Mammary epithelial cell (primary cell): ENCODE data around the gene PTER.

Experiments used
- EZH2 ChIP-seq: IDR thresholded peaks from 2 replicates; pipeline ENCODE4 v1.6.1; 2012; ENCODE audit warnings: low read length, inconsistent platforms, borderline replicate concordance
- TF ChIP-seq, protein P1 (sequence below), 2 donors: IDR thresholded peaks in 1 of 2; conservative IDR thresholded peaks in 1 of 2; 2 replicates each; pipeline ENCODE4 v1.5.1; 2011 to 2012; ENCODE audit warnings: inconsistent platforms in 2 of 2, low read length in 2 of 2, mild to moderate bottlenecking in 2 of 2, control low read depth in 1 of 2, low read depth in 1 of 2; ENCODE audit not compliant: insufficient read depth in 1 of 2; ENCODE audit errors: extremely low read depth in 1 of 2

- TF ChIP-seq, protein P1, sequence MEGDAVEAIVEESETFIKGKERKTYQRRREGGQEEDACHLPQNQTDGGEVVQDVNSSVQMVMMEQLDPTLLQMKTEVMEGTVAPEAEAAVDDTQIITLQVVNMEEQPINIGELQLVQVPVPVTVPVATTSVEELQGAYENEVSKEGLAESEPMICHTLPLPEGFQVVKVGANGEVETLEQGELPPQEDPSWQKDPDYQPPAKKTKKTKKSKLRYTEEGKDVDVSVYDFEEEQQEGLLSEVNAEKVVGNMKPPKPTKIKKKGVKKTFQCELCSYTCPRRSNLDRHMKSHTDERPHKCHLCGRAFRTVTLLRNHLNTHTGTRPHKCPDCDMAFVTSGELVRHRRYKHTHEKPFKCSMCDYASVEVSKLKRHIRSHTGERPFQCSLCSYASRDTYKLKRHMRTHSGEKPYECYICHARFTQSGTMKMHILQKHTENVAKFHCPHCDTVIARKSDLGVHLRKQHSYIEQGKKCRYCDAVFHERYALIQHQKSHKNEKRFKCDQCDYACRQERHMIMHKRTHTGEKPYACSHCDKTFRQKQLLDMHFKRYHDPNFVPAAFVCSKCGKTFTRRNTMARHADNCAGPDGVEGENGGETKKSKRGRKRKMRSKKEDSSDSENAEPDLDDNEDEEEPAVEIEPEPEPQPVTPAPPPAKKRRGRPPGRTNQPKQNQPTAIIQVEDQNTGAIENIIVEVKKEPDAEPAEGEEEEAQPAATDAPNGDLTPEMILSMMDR (conservative IDR thresholded peaks at IDR 0.05 in 1 of 2, IDR thresholded peaks at IDR 0.05 in 1 of 2; ENCODE audit: extremely low read depth in 1 of 2, insufficient read depth in 1 of 2, low read depth in 1 of 2, low read length in 2 of 2), result no peak
- TF ChIP-seq EZH2, result no peak
Measured at GRCh38 chr10:16470747-16471146, 33.9 kb downstream of the PTER start.
